HEK293 (cell line): ENCODE data around the gene PFN1.

Experiments
- CTCF ChIA-PET: fragments of 350-600 bp; formaldehyde crosslinking; extraction: SDS; loops from one replicate; lab custom pipeline; 2021; ENCODE audit warnings: antibody characterized with exemption; lab: Yijun Ruan, JAX
- POLR2A ChIA-PET: fragments of 300-600 bp; formaldehyde crosslinking; extraction: SDS; loops from one replicate; lab custom pipeline; 2020; ENCODE audit warnings: antibody characterized with exemption, inconsistent platforms; lab: Yijun Ruan, JAX
- H3K27ac ChIP-seq: fragments of 200-500 bp; sonication (Bioruptor generic); 2 replicates; pipeline ENCODE4 v1.5.1; 2014; ENCODE audit warnings: low read depth, low read length, control low read depth, inconsistent platforms; ENCODE audit errors: extremely low read depth
- H3K36me3 ChIP-seq, 2 experiments: fragments of 200-500 bp in 1 of 2; sonication (Bioruptor generic) in 1 of 2; 1 replicate in 1 of 2; 2 replicates in 1 of 2; pipeline ENCODE4 v1.5.1; 2014 to 2017; ENCODE audit warnings: inconsistent platforms in 2 of 2, low read length in 2 of 2; ENCODE audit not compliant: control insufficient read depth in 2 of 2, insufficient read depth in 1 of 2
- H3K4me1 ChIP-seq: fragments of 200-500 bp; sonication (Bioruptor generic); 2 replicates; pipeline ENCODE4 v1.5.1; 2014; ENCODE audit warnings: mild to moderate bottlenecking, low read length, inconsistent platforms; ENCODE audit not compliant: control insufficient read depth, insufficient read depth
- H3K4me3 ChIP-seq: 2 replicates; pipeline ENCODE4 v1.5.1; 2011; ENCODE audit warnings: low read depth, mild to moderate bottlenecking, control low read depth, low read length, moderate library complexity
- H3K9me3 ChIP-seq: fragments of 200-500 bp; sonication (Bioruptor generic); 2 replicates; pipeline ENCODE4 v1.5.1; 2014; ENCODE audit warnings: low read depth, low read length, inconsistent platforms; ENCODE audit not compliant: control insufficient read depth, insufficient read depth
- BCL11A ChIP-seq: fragments of 450-650 bp; formaldehyde crosslinking; IDR thresholded peaks from 2 replicates; pipeline ENCODE4 v1.5.1; 2016; ENCODE audit warnings: low read depth, missing biosample characterization, missing genetic modification characterization
- FEZF1 ChIP-seq: fragments of 450-650 bp; formaldehyde crosslinking; IDR thresholded peaks from 2 replicates; pipeline ENCODE4 v1.5.1; 2016; ENCODE audit warnings: missing biosample characterization, missing genetic modification characterization
- GLIS1 ChIP-seq: fragments of 450-650 bp; formaldehyde crosslinking; IDR thresholded peaks from 2 replicates; pipeline ENCODE4 v1.5.1; 2016; ENCODE audit warnings: missing biosample characterization, missing genetic modification characterization
- KLF7 ChIP-seq: fragments of 450-650 bp; formaldehyde crosslinking; IDR thresholded peaks from 2 replicates; pipeline ENCODE4 v1.5.1; 2016; ENCODE audit warnings: missing biosample characterization, missing genetic modification characterization, borderline replicate concordance
- KLF8 ChIP-seq: fragments of 450-650 bp; formaldehyde crosslinking; IDR thresholded peaks from 2 replicates; pipeline ENCODE4 v1.5.1; 2016; ENCODE audit warnings: missing biosample characterization, missing genetic modification characterization
- KLF9 ChIP-seq: fragments of 450-650 bp; formaldehyde crosslinking; IDR thresholded peaks from 2 replicates; pipeline ENCODE4 v1.5.1; 2016; ENCODE audit warnings: missing biosample characterization, missing genetic modification characterization, low read depth
- MEIS1 ChIP-seq: sonication (generic); formaldehyde crosslinking; IDR thresholded peaks from 2 replicates; pipeline ENCODE4 v1.8.1; 2022; ENCODE audit warnings: missing genetic modification reagents, mild to moderate bottlenecking, borderline replicate concordance
- PRDM10 ChIP-seq: fragments of 450-650 bp; formaldehyde crosslinking; IDR thresholded peaks from 2 replicates; pipeline ENCODE4 v1.5.1; 2016; ENCODE audit warnings: missing biosample characterization, missing genetic modification characterization
- SETDB1 ChIP-seq: IDR thresholded peaks from one replicate; pipeline ENCODE4 v1.6.1; 2017; ENCODE audit warnings: mild to moderate bottlenecking, low read length, moderate library complexity, mixed read lengths; ENCODE audit not compliant: insufficient read length
- ZBTB6 ChIP-seq: fragments of 450-650 bp; formaldehyde crosslinking; IDR thresholded peaks from 2 replicates; pipeline ENCODE4 v1.5.1; 2017; ENCODE audit warnings: missing biosample characterization, missing genetic modification characterization
- ZFP69B ChIP-seq: fragments of 450-650 bp; formaldehyde crosslinking; IDR thresholded peaks from 2 replicates; pipeline ENCODE4 v1.5.1; 2016; ENCODE audit warnings: missing biosample characterization, missing genetic modification characterization
- ZNF133 ChIP-seq: fragments of 450-650 bp; formaldehyde crosslinking; IDR thresholded peaks from 2 replicates; pipeline ENCODE4 v1.5.1; 2016; ENCODE audit warnings: missing biosample characterization, missing genetic modification characterization
- ZNF140 ChIP-seq: fragments of 450-650 bp; formaldehyde crosslinking; IDR thresholded peaks from 2 replicates; pipeline ENCODE4 v1.5.1; 2016; ENCODE audit warnings: missing biosample characterization, missing genetic modification characterization
- ZNF16 ChIP-seq: fragments of 450-650 bp; formaldehyde crosslinking; IDR thresholded peaks from 2 replicates; pipeline ENCODE4 v1.5.1; 2016; ENCODE audit warnings: low read depth, missing biosample characterization, missing genetic modification characterization
- ZNF184 ChIP-seq: fragments of 450-650 bp; IDR thresholded peaks from 2 replicates; pipeline ENCODE4 v1.5.1; 2018; ENCODE audit warnings: missing biosample characterization, mild to moderate bottlenecking, missing genetic modification characterization
- ZNF280D ChIP-seq: fragments of 450-650 bp; formaldehyde crosslinking; IDR thresholded peaks from 2 replicates; pipeline ENCODE4 v1.5.1; 2016; ENCODE audit warnings: missing biosample characterization, missing genetic modification characterization
- ZNF341 ChIP-seq: fragments of 450-650 bp; formaldehyde crosslinking; IDR thresholded peaks from 2 replicates; pipeline ENCODE4; 2016; ENCODE audit warnings: low read depth, missing biosample characterization, missing genetic modification characterization
- ZNF350 ChIP-seq: fragments of 450-650 bp; formaldehyde crosslinking; IDR thresholded peaks from 2 replicates; pipeline ENCODE4 v1.5.0; 2017; ENCODE audit warnings: missing biosample characterization, mild to moderate bottlenecking, missing genetic modification characterization
- ZNF37A ChIP-seq: fragments of 450-650 bp; IDR thresholded peaks from 2 replicates; pipeline ENCODE4 v1.5.1; 2018; ENCODE audit warnings: missing biosample characterization, missing genetic modification characterization
- ZNF391 ChIP-seq: fragments of 450-650 bp; formaldehyde crosslinking; IDR thresholded peaks from 2 replicates; pipeline ENCODE4 v1.5.1; 2016; ENCODE audit warnings: low read depth, missing biosample characterization, missing genetic modification characterization, borderline replicate concordance
- ZNF645 ChIP-seq: fragments of 450-650 bp; formaldehyde crosslinking; IDR thresholded peaks from 2 replicates; pipeline ENCODE4; 2016; ENCODE audit warnings: missing biosample characterization, missing genetic modification characterization
- ZNF768 ChIP-seq: fragments of 450-650 bp; formaldehyde crosslinking; IDR thresholded peaks from 2 replicates; pipeline ENCODE4 v1.5.1; 2018; ENCODE audit warnings: missing biosample characterization, mild to moderate bottlenecking, missing genetic modification characterization
- TF ChIP-seq, protein P1 (sequence below): fragments of 450-650 bp; formaldehyde crosslinking; IDR thresholded peaks from 2 replicates; pipeline ENCODE4 v1.5.1; 2016; ENCODE audit warnings: missing biosample characterization, missing genetic modification characterization
- TF ChIP-seq, protein P2 (sequence below): sonication (generic); formaldehyde crosslinking; IDR thresholded peaks from 2 replicates; pipeline ENCODE4 v1.8.1; 2022; ENCODE audit warnings: mild to moderate bottlenecking, moderate library complexity, missing genetic modification reagents

The PFN1 gene

DNA sequence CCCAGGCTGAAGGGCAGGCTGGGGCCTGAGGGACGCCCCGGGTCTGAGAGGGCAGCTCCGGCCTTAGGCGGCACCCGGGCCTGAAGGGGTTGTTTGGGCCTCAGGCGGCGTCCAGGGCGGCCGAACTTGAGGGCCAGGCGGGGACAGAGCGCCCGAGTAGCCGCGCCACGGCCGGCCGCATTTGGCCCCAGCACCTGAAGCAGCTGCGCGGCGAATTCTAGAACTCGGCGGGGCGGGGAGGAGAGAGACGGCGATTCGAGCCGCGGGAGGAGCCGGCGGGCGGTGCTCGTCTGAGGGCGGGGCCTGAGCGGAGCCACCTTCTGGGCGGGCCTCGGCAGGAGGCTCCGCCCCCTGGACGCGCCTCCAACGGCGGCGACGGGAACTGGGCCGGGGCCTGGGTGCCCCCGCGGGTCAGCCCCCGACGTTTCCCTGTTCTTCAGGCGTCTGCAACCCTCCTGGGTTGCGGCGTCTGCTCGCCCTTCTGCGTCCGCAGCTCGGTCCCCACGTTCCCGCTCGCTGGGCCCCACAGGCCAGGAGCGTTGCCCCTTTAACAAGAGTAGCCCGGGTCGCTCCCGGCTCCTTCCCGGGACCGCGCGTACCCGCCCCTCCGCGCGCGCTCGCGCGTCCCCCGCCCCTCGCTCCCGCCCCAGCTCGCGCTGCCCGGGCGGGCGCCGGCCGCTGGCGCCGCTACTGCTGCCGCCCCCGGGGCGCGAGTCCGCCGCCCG lies 49.1 kb upstream of the PFN1 start, which contains the start of the genes INCA1 and KIF1C:
Gene INCA1 (minus strand): TSS at position 221 of the 725 bp plus-strand sequence. CDS start 3,085 bp downstream, outside the sequence.
Gene KIF1C (plus strand): TSS at position 649 of the 725 bp plus-strand sequence. CDS start 2,297 bp downstream, outside the sequence.
- POLR2A ChIA-PET = interaction anchor here (0.9 to 2.5 kb wide), 17 partner anchors 8 to 442 kb away, joined by 3 to 27 read pairs (median 4); partner anchors contain the start of genes CAMTA2, ENO3, PELP1 and PFN1
- peak within 1 kb of the TSS; percentile 77 for H3K27ac ChIP-seq
- H3K4me3 ChIP-seq = peak within 1 kb of the TSS; percentile 65
- peaks cover 1 to 20% of the 10 kb centered on the region in 2 experiments; a peak in 2 of 3 replicates for H3K36me3 ChIP-seq
- no peaks in the 10 kb centered on the region for H3K9me3 ChIP-seq
- peaks cover 14% of the 10 kb centered on the region for H3K4me1 ChIP-seq
- CTCF ChIA-PET = interaction anchor here (0.6 to 3.1 kb wide), 5 partner anchors 9 to 173 kb away, joined by 3 to 21 read pairs (median 3); partner anchors contain the start of gene CAMTA2
- TF ChIP-seq ZNF768 (no peak), MEIS1 (CRISPR knock-in tag) (no peak), ZBTB6 (peak; percentile 7; the same call in 1 of the 2 replicates), KLF8 (tag by site-specific recombination) (peak; percentile 89), ZNF341 (peak; percentile 81), ZNF133 (tag by site-specific recombination) (no peak), ZNF140 (tag by site-specific recombination) (no peak), BCL11A (tag by site-specific recombination) (no peak), ZNF37A (tag by site-specific recombination) (0 out of 2 replicates have a peak, but pooled peaks have one; percentile 30), PRDM10 (tag by site-specific recombination) (peak; percentile 83), ZNF16 (tag by site-specific recombination) (no peak), ZNF350 (tag by site-specific recombination) (no peak), GLIS1 (tag by site-specific recombination) (peak; percentile 63), KLF7 (tag by site-specific recombination) (peak; percentile 14; the same call in 1 of the 2 replicates), ZNF280D (no peak), KLF9 (tag by site-specific recombination) (peak; percentile 73), SETDB1 (no peak), ZNF184 (tag by site-specific recombination) (0 out of 2 replicates have a peak, but pooled peaks have one; percentile 61), ZFP69B (tag by site-specific recombination) (peak; percentile 100), ZNF645 (tag by site-specific recombination) (no peak), ZNF391 (tag by site-specific recombination) (0 out of 2 replicates have a peak, but pooled peaks have one; percentile 10), FEZF1 (tag by site-specific recombination) (no peak)
- TF ChIP-seq, protein P1, sequence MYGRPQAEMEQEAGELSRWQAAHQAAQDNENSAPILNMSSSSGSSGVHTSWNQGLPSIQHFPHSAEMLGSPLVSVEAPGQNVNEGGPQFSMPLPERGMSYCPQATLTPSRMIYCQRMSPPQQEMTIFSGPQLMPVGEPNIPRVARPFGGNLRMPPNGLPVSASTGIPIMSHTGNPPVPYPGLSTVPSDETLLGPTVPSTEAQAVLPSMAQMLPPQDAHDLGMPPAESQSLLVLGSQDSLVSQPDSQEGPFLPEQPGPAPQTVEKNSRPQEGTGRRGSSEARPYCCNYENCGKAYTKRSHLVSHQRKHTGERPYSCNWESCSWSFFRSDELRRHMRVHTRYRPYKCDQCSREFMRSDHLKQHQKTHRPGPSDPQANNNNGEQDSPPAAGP (tag by site-specific recombination) = peak; percentile 25; the same call in 1 of the 2 replicates
- TF ChIP-seq, protein P2, sequence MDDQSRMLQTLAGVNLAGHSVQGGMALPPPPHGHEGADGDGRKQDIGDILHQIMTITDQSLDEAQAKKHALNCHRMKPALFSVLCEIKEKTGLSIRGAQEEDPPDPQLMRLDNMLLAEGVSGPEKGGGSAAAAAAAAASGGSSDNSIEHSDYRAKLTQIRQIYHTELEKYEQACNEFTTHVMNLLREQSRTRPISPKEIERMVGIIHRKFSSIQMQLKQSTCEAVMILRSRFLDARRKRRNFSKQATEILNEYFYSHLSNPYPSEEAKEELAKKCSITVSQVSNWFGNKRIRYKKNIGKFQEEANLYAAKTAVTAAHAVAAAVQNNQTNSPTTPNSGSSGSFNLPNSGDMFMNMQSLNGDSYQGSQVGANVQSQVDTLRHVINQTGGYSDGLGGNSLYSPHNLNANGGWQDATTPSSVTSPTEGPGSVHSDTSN (CRISPR knock-in tag) = peak; percentile 32; the same call in 1 of the 2 replicates
